ENCODE data around the gene B3GALNT2. TPM values are rescaled to one million over a fixed set of nuclear protein-coding genes. Genes with fewer than 3 reads are reported as not detected.
A peak's percentile ranks its signal among the peaks of the same experiment; 100 is the strongest.

Gene B3GALNT2
- total RNA-seq, 2 experiments from 2014 or later = 14.6 to 15.7 TPM

DNA sequence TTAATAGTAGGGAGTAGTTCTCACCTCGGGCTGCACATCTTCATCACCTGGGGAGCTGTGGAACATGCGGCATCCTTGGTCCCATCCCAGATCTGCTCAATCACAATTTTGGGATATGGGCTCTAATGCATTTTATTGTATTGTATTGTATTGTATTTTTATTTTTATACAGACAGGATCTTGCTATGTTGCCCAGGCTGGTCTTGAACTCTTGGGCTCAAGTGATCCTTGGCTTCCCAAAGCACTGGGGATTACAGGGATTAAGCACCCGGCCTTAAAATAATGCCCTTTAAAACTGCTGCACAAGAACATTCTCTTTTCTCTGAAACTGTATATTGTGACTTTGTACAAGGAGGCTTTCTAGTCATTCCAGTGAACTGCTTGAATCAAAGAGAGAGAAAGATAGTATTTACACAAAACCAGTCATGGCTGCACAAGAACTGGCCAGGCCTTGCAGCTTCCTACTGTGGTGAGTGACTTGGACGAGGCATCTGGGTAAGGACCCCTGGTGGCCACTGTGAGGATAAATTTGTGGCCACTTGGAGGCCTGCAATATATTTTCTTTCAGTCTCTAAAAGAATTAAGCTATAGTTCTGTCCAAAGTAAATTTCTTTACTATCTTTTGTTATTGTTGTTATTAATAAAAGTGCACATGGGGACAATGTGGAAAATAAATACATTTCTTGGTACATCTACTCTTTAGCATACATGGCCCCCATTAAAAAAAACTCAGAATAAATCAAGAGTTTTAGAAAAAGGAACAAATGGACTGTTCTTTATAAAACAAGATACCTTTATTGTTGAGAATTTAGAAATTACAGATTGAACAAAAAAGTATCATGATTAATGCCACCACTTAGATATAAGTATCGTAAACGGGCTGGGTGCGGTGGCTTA, 89.0 kb downstream of the B3GALNT2 start:
- Mint-ChIP-seq H3K4me3 (no peak overlapping the region), H3K27me3 (no peaks in the 10 kb centered on the region), H3K9me3 (no peaks in the 10 kb centered on the region), H3K4me1 (peaks cover 3% of the 10 kb centered on the region), H3K36me3 (peaks cover 4% of the 10 kb centered on the region), H3K27ac (no peak overlapping the region)
- DNase-seq = peak; percentile 47

DNA sequence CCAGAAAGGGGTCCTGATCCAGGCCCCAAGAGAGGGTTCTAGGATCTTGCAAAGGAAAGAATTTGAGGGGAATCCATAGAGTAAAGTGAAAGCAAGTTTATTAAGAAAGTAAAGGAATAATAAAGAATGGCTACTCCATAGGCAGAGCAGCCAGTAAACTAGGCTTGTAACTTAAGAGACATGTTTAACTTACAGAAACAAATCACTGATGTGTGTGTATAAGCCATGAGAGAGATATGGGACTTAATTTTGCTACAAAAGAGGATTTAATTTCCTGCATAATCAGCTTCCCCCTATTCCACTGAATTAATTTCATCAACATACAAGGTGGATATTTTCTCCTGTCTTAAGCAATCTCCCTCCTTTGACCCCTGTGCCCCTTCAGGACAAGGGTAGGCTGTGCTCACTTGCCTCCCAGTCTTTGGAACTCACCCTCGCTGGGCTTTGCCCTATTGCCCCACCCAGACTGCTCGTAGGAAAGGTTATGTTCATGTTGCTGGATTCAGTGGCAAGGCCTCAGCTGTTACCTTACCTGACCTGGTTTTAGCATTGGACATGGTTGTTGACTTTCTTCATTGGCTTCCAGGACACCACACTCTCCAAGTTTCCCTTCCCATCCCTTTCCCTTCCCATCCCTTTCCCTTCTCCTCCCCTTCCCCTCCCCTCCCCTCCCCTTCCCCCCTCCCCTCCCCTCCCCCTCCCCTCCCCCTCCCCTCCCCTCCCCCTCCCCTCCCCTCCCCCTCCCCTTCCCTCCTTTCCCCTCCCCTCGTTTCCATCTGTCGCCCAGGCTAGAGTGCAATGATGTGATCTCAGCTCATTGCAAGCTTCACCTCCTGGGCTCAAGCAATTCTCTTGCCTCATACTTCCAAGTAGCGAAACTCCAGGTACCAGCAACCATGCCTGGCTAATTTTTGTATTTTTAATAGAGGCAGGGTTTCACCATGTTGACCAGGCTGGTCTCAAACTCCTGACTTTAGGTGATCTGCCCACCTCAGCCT, 92.5 kb downstream of the B3GALNT2 start:
- no peak overlapping the region for H3K27ac Mint-ChIP-seq
- no peaks in the 10 kb centered on the region for H3K27me3 Mint-ChIP-seq
- peaks cover 3% of the 10 kb centered on the region for H3K4me1 Mint-ChIP-seq
- peaks cover 2% of the 10 kb centered on the region for H3K36me3 Mint-ChIP-seq
- H3K4me3 Mint-ChIP-seq = no peak overlapping the region
- no peaks in the 10 kb centered on the region for H3K9me3 Mint-ChIP-seq
- no peak for DNase-seq

DNA sequence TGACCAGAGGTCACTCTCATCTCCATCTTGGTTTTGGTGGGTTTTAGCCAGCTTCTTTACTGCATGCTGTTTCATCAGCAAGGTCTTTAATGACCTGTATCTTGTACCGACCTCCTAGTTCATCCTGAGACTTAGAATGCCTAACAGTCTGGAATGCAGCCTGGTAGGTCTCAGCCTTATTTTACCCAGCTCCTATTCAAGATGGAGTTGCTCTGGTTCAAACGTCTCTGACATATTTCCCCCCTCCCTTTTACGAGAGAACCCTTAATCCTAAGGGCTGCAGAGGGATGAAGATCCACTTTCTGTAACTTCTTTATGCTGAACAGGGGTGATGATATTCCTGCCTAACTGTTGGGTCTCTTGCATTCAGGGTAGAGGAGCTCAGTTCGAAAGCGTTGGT, 93.8 kb downstream of the B3GALNT2 start:
- H3K4me1 Mint-ChIP-seq = peaks cover 3% of the 10 kb centered on the region
- H3K27me3 Mint-ChIP-seq = no peaks in the 10 kb centered on the region
- no peak overlapping the region for H3K27ac Mint-ChIP-seq
- no peak overlapping the region for H3K4me3 Mint-ChIP-seq
- H3K9me3 Mint-ChIP-seq = no peaks in the 10 kb centered on the region
- H3K36me3 Mint-ChIP-seq = peaks cover 2% of the 10 kb centered on the region
- no peak for DNase-seq

DNA sequence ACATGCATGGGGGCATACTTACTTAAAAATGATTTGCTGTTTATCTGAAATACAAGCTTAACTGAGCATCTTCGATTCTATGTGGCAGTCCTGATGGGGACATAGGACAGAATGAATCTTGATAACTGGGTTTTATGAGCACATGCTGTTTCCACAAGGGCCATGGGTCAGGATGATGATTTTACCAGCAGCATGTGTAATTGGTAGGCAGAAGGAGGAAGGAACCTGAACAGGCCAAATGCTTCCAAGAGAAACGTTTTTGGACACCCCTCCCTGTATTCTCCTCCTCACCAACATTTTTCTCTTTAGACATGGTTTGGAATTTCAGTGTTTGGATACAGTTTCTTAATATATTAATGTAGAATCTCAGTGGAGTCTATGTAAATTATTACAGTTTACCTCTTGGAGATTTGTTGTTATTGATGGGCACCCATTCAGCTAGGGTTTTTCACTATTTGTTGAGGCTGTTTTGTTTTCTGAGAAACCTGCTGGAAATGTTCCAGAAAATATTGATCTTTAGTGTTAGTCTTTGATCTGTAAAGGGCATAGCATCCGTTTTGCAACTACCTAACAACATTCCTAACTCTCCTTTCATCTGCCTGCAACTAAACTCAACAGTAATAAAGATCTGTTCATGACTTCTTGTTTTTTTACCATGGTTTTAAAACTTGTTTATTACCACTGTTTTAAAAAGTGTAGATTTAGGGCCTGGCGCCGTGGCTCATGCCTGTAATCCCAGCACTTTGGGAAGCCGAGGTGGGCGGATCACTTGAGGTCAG, 95.0 kb downstream of the B3GALNT2 start:
- no peaks in the 10 kb centered on the region for H3K27me3 Mint-ChIP-seq

DNA sequence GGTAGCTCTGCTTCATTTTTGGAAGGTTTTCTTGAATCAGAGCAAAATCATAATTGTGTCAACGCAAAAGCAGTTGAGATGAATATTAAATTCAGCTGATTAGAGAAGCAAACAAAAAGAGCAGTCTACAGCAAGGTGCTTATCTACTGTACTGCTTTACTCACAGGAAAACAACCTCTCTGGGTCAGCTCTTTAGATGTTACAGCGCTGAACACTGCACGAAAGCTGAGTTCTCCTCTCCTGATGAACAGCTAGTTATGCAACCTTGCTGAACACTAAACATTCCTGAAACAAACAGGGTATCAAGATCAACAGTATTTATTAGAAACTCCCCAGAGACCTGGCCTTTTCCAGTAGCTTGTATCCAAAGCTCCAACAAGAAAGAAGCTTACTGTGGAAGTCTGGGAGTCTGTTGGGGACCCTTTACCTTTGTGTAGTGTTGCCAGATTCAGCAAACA, 95.7 kb downstream of the B3GALNT2 start:
- no peak overlapping the region for H3K4me3 Mint-ChIP-seq
- peaks cover 3% of the 10 kb centered on the region for H3K4me1 Mint-ChIP-seq
- no peak overlapping the region for H3K27ac Mint-ChIP-seq
- H3K36me3 Mint-ChIP-seq = peaks cover 1% of the 10 kb centered on the region
- H3K27me3 Mint-ChIP-seq = no peaks in the 10 kb centered on the region
- H3K9me3 Mint-ChIP-seq = no peaks in the 10 kb centered on the region
- DNase-seq = no peak

More for the DNA sequence above, 95.0 kb downstream of the B3GALNT2 start:
- no peak overlapping the region for H3K27ac Mint-ChIP-seq
- H3K36me3 Mint-ChIP-seq = peaks cover under 1% of the 10 kb centered on the region
- H3K4me1 Mint-ChIP-seq = peaks cover 3% of the 10 kb centered on the region
- H3K9me3 Mint-ChIP-seq = no peaks in the 10 kb centered on the region
- DNase-seq = no peak
- no peak overlapping the region for H3K4me3 Mint-ChIP-seq

DNA sequence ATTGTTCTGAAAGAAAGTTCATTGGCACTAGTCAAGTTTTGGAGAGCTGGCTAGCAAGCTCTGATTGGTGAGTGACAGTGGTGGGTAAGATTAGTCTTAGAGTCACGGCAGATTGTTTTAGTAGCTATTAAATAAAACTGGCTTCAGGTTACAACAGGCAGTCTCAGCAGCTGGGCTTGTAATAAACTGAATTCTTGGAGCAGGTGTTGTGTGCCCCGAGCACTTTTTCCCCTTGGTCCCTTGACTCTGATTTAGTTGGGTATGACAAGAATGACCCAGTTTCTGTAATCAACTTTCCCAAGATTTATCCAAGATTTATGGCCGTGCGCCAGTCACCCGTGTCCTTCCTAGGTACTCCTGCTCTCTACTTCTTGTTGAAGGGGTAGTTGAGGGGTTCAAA, 96.8 kb downstream of the B3GALNT2 start:
- Mint-ChIP-seq H3K4me3 (no peak overlapping the region), H3K9me3 (no peaks in the 10 kb centered on the region), H3K27me3 (no peaks in the 10 kb centered on the region), H3K27ac (no peak overlapping the region), H3K36me3 (peaks cover 3% of the 10 kb centered on the region), H3K4me1 (peaks cover 3% of the 10 kb centered on the region)
- no peak for DNase-seq

DNA sequence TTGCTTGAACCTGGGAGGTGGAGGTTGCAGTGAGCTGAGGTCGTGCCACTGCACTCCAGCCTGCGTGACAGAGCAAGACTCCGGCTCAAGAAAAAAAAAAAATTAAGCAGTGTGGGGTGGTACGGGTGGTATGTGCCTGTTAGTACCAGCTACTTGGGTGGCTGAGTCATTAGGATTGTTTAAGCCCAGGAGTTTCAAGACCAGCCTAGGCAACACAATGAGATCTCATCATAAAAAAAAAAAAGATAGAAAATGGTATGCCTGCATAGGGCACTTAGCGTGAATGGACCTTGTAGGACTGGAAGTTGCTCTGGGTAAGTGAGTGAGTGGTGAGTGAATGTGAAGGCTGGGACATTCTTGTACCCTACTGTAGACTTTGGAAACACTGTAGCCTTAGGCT, 100.1 kb downstream of the B3GALNT2 start:
- no peak overlapping the region for H3K27ac Mint-ChIP-seq
- DNase-seq = no peak
- H3K27me3 Mint-ChIP-seq = no peaks in the 10 kb centered on the region
- H3K4me3 Mint-ChIP-seq = no peak overlapping the region
- peaks cover 9% of the 10 kb centered on the region for H3K4me1 Mint-ChIP-seq
- no peaks in the 10 kb centered on the region for H3K9me3 Mint-ChIP-seq
- peaks cover 3% of the 10 kb centered on the region for H3K36me3 Mint-ChIP-seq

DNA sequence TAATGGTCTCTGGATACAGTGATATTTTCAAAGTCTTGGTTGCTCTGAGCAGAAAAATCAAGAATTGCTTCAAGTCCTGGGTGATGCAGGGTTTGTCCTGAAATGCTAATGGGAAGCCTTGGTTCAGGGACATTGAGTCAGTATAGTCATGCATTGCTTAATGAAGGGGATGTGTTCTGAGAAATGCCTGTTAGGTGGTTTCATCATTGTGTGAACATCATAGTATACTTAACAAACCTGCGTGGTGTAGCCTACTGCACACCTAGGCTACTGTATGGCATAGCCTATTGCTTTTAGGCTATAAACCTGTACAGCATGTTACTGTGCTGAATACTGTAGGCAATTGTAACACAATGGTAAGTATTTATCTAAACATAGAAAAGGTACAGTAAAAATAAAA, 100.7 kb downstream of the B3GALNT2 start:
- Mint-ChIP-seq H3K27ac (no peak overlapping the region), H3K9me3 (no peaks in the 10 kb centered on the region), H3K27me3 (no peaks in the 10 kb centered on the region), H3K4me3 (no peak overlapping the region), H3K4me1 (peaks cover 9% of the 10 kb centered on the region), H3K36me3 (peaks cover 3% of the 10 kb centered on the region)
- no peak for DNase-seq

DNA sequence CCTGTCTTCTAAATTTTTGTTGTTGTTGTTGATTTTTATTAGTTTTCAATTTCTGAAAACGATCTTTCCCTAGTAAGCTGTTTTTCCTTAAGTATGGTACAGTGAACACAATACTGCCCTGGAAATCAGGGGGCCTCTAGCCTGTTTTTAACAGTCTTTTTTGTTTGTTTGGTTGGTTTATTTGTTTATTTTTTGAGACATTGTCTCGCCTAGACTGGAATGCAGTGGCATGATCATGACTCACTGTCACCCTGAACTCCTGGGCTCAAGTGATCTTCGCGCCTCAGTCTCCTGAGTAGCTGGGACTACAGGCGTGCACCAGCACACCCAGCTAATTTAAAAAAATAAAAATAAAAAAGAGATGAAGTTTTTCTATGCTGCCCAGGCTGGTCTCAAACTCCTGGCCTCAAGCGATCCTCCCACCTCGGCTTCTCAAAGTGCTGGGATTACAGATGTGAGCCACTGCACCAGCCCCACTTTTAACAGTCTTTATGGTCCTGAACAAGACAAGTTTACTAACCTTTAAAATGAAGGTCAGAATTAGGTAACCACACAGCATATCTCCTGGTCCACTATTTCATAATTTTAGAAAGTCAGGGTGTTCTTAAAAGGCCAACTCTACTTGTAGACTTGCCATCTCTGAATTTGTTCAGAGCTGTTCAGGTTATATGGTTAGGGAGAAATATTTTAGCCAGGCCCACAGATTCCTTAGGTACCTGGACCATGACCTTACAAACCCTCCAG, 101.6 kb downstream of the B3GALNT2 start:
- no peak overlapping the region for H3K27ac Mint-ChIP-seq
- H3K9me3 Mint-ChIP-seq = no peaks in the 10 kb centered on the region
- no peak for DNase-seq
- H3K4me1 Mint-ChIP-seq = peaks cover 9% of the 10 kb centered on the region
- H3K36me3 Mint-ChIP-seq = peaks cover 3% of the 10 kb centered on the region
- H3K27me3 Mint-ChIP-seq = no peaks in the 10 kb centered on the region
- no peak overlapping the region for H3K4me3 Mint-ChIP-seq

DNA sequence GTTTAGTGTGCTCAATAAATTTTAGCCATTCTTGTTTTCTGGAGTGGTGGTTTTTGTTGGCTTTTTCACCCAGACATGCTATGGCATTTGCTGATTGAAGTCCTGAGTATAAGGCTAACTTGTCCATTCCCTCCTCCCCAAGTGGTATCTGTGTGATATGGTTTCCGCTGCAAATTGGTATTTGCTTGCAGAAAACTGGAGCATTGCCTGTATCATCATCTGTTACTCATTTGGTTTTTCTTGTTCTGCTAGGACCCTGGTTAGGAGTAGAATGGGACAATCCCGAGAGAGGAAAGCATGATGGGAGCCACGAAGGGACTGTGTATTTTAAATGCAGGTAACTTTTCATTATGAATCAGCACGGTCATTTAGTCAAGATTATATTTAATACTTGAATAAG, 103.0 kb downstream of the B3GALNT2 start:
- Mint-ChIP-seq H3K27me3 (no peaks in the 10 kb centered on the region), H3K4me1 (peaks cover 9% of the 10 kb centered on the region), H3K27ac (no peak overlapping the region), H3K36me3 (peaks cover 3% of the 10 kb centered on the region), H3K4me3 (no peak overlapping the region), H3K9me3 (no peaks in the 10 kb centered on the region)
- DNase-seq = no peak

Other genes with a start within 250 kb of the B3GALNT2 start
- 10 to 100 TPM; 30.1 to 30.6 TPM for gene ARID4B, start 176.3 kb downstream of the B3GALNT2 start, total RNA-seq
- gene GGPS1, start 175.9 kb downstream of the B3GALNT2 start, total RNA-seq = 10 to 100 TPM; 29.4 to 29.5 TPM
- gene TBCE, start 137.0 kb downstream of the B3GALNT2 start, total RNA-seq = 10 to 100 TPM; 23.3 to 25.4 TPM
- gene GNG4, start 145.3 kb upstream of the B3GALNT2 start, total RNA-seq = 1 to 10 TPM; 1.4 to 1.9 TPM

Data from activated naive CD8-positive, alpha-beta T cell treated with anti-CD3 and anti-CD28 coated beads for 36 hours (primary cell).